Measurements from ENCODE around the gene HOXC4.

- TF ChIP-seq, protein P1, sequence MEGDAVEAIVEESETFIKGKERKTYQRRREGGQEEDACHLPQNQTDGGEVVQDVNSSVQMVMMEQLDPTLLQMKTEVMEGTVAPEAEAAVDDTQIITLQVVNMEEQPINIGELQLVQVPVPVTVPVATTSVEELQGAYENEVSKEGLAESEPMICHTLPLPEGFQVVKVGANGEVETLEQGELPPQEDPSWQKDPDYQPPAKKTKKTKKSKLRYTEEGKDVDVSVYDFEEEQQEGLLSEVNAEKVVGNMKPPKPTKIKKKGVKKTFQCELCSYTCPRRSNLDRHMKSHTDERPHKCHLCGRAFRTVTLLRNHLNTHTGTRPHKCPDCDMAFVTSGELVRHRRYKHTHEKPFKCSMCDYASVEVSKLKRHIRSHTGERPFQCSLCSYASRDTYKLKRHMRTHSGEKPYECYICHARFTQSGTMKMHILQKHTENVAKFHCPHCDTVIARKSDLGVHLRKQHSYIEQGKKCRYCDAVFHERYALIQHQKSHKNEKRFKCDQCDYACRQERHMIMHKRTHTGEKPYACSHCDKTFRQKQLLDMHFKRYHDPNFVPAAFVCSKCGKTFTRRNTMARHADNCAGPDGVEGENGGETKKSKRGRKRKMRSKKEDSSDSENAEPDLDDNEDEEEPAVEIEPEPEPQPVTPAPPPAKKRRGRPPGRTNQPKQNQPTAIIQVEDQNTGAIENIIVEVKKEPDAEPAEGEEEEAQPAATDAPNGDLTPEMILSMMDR (IDR thresholded peaks at IDR 0.05; ENCODE audit: extremely low read depth in 1 of 2, insufficient read depth in 1 of 2, low read depth in 1 of 2, low read length in 2 of 2), result no peak
- TF ChIP-seq MYC (IDR thresholded peaks at IDR 0.05; ENCODE audit: low read depth, low read length), result no peak
- TF ChIP-seq MAX (IDR thresholded peaks at IDR 0.05; ENCODE audit: insufficient read depth, insufficient read length), result no peak
- TF ChIP-seq POLR2A (IDR thresholded peaks at IDR 0.05; ENCODE audit: low read depth, low read length), result no peak
- no peak for TF ChIP-seq EZH2 (IDR thresholded peaks at IDR 0.05; ENCODE audit: borderline replicate concordance, low read depth, low read length, severe bottlenecking)
- TF ChIP-seq GATA2 (IDR thresholded peaks at IDR 0.05; ENCODE audit: insufficient read depth, insufficient read length, low read depth, low read length), result no peak
- no peak for TF ChIP-seq POLR2AphosphoS5 (IDR thresholded peaks at IDR 0.05; ENCODE audit: insufficient read depth, low read depth, low read length)
- TF ChIP-seq JUN (IDR thresholded peaks at IDR 0.05; ENCODE audit: borderline replicate concordance, insufficient read depth, insufficient read length, low read depth), result no peak
- TF ChIP-seq FOS (IDR thresholded peaks at IDR 0.05; ENCODE audit: borderline replicate concordance, insufficient read depth, low read length), result no peak
Measured at GRCh38 chr12:54038871-54039414, 14.7 kb upstream of the HOXC4 start.
